Measurements from ENCODE around the gene PELI2. TPM values are rescaled to one million over a fixed set of nuclear protein-coding genes. Genes with fewer than 3 reads are reported as not detected.

PELI2 gene
- total RNA-seq, 3 donors from 2014 or later (not counting 1 experiment from before 2014, with no cell fraction given): 16.4 to 25.0 (median 24.9) TPM

DNA sequence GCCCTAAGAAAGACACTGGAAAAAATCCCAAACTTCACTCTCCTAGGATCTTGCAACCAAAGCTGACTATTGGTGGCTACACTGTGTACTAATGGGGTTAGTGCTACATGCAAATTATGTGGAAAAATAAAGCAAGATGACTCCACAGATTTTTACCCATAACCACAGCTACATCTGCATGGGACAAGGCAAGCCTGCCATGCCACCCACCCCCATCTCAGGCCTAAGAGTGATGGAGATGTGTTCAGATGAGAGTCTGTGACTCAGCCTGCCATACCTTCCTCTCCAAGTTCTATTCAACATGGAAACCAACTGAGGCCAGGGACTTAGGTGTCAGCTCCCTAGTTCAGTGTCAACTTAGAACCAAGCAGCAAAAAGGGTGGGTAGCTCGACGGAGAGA lies 206.2 kb downstream of the PELI2 start:
- DNase-seq (no peak), ATAC-seq (no peak)
- Mint-ChIP-seq H3K9me3 (no peaks in the 10 kb centered on the region), H3K4me3 (no peak overlapping the region), H3K27ac (no peak overlapping the region), H3K27me3 (ENCODE audit: low read depth in 2 of 2) (no peaks in the 10 kb centered on the region), H3K4me1 (no peaks in the 10 kb centered on the region), H3K36me3 (no peaks in the 10 kb centered on the region)
- Histone ChIP-seq H3K27ac (ENCODE audit: low read length) (no peak overlapping the region), H3K27me3 (ENCODE audit: control insufficient read depth, insufficient read depth, low read length) (no peaks in the 10 kb centered on the region), H3K4me3 (ENCODE audit: low read length) (no peak overlapping the region), H3K36me3 (ENCODE audit: control insufficient read depth, insufficient read depth, low read length) (no peaks in the 10 kb centered on the region), H3K9me3 (ENCODE audit: control insufficient read depth, insufficient read depth, low read length) (no peaks in the 10 kb centered on the region), H3K4me1 (ENCODE audit: control insufficient read depth, insufficient read depth, low read length) (no peaks in the 10 kb centered on the region)
- TF ChIP-seq, protein P1, sequence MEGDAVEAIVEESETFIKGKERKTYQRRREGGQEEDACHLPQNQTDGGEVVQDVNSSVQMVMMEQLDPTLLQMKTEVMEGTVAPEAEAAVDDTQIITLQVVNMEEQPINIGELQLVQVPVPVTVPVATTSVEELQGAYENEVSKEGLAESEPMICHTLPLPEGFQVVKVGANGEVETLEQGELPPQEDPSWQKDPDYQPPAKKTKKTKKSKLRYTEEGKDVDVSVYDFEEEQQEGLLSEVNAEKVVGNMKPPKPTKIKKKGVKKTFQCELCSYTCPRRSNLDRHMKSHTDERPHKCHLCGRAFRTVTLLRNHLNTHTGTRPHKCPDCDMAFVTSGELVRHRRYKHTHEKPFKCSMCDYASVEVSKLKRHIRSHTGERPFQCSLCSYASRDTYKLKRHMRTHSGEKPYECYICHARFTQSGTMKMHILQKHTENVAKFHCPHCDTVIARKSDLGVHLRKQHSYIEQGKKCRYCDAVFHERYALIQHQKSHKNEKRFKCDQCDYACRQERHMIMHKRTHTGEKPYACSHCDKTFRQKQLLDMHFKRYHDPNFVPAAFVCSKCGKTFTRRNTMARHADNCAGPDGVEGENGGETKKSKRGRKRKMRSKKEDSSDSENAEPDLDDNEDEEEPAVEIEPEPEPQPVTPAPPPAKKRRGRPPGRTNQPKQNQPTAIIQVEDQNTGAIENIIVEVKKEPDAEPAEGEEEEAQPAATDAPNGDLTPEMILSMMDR (IDR thresholded peaks at IDR 0.05): no peak
- intact Hi-C loops (cut with micrococcal nuclease): no loop called here
- WGBS (ENCODE audit: insufficient coverage): no CpG with 5 or more reads among the region's 2 CpGs

DNA sequence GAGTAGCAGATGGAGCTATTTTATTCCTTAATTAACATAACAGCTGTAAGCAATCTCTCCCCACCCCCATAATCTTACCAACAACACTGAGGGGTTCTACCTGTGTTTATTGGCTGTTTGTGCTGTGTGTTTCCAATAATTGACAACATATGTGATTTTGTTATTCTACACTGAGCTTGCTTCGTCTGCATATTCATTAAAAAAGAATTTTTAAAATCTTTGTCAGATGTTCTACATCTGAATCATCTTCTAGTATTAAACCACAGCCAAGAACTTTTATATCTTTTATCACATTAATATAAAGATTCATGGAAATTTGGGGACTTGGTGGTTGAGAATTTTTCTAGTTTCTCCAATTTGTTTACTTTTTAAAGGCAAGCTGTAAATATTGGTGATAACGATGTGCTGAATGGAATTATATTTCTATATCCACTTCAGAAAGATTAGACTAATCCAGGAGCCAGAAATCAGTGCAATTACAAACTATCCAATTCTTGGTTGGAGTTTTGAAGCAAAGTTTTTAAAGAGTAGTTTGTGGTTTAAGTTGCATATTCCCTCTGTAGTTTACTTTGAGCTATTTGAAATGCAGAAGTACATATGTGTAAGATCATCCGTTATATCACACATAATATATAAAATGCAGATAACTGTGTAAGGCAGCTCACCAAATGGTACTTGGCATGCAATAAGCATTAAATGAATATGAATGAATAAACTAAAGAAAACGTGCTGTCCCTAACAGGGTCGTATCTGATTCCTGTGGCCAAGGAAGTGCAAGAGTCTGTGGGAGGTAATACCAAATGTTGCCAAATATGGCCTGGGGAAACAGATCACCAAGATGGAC lies 206.9 kb downstream of the PELI2 start:
- H3K9me3 ChIP-seq (ENCODE audit: control insufficient read depth, insufficient read depth, low read length): no peaks in the 10 kb centered on the region
- no peak for DNase-seq
- no peaks in the 10 kb centered on the region for H3K36me3 ChIP-seq (ENCODE audit: control insufficient read depth, insufficient read depth, low read length)
- Mint-ChIP-seq H3K9me3 (no peaks in the 10 kb centered on the region), H3K27me3 (ENCODE audit: low read depth in 2 of 2) (no peaks in the 10 kb centered on the region), H3K4me1 (no peaks in the 10 kb centered on the region), H3K4me3 (no peak overlapping the region), H3K27ac (no peak overlapping the region), H3K36me3 (no peaks in the 10 kb centered on the region)
- no peaks in the 10 kb centered on the region for H3K27me3 ChIP-seq (ENCODE audit: control insufficient read depth, insufficient read depth, low read length)
- no peaks in the 10 kb centered on the region for H3K4me1 ChIP-seq (ENCODE audit: control insufficient read depth, insufficient read depth, low read length)
- no peak overlapping the region for H3K27ac ChIP-seq (ENCODE audit: low read length)
- H3K4me3 ChIP-seq (ENCODE audit: low read length): no peak overlapping the region
- intact Hi-C loops (cut with micrococcal nuclease): no loop called here
- no peak for ATAC-seq
- TF ChIP-seq, protein P1 (IDR thresholded peaks at IDR 0.05): no peak
- 91% methylated on average over 2 of the region's 5 CpGs for WGBS (ENCODE audit: insufficient coverage)

DNA sequence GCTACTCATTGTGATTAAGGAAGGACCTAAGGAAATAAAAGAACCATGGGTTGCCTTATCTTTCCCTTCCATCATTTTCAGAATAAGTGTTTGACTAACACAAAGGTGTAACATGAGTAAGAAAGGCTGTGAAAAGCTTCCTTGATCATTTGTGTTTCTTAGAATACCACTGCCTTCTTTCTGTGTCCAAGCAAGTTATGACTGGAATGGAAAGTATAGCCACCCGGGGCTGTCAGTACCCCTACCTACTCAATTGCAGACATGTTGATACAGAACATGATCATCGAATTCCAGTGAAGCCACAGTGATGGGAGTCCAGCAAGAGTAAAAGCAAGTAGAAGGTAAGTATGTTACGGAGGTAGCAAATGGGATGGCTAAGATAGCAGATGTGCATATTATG lies 209.8 kb downstream of the PELI2 start:
- Histone ChIP-seq H3K36me3 (ENCODE audit: control insufficient read depth, insufficient read depth, low read length) (no peaks in the 10 kb centered on the region), H3K9me3 (ENCODE audit: control insufficient read depth, insufficient read depth, low read length) (no peaks in the 10 kb centered on the region), H3K4me1 (ENCODE audit: control insufficient read depth, insufficient read depth, low read length) (no peaks in the 10 kb centered on the region), H3K27ac (ENCODE audit: low read length) (no peak overlapping the region), H3K4me3 (ENCODE audit: low read length) (no peak overlapping the region), H3K27me3 (ENCODE audit: control insufficient read depth, insufficient read depth, low read length) (no peaks in the 10 kb centered on the region)
- no peak overlapping the region for H3K4me3 Mint-ChIP-seq
- H3K9me3 Mint-ChIP-seq: no peaks in the 10 kb centered on the region
- intact Hi-C loops (cut with micrococcal nuclease): no loop called here
- TF ChIP-seq, protein P1 (IDR thresholded peaks at IDR 0.05): no peak
- no peak for ATAC-seq
- 90% methylated on average over 2 of the region's 3 CpGs for WGBS (ENCODE audit: insufficient coverage)
- H3K36me3 Mint-ChIP-seq: no peaks in the 10 kb centered on the region
- peaks cover 0 to 5% of the 10 kb centered on the region in 2 donors for H3K4me1 Mint-ChIP-seq
- DNase-seq: no peak
- no peak overlapping the region for H3K27ac Mint-ChIP-seq
- no peaks in the 10 kb centered on the region for H3K27me3 Mint-ChIP-seq (ENCODE audit: low read depth in 2 of 2)
